NCI-H1092 treated with DMSO at 0.1 percent for 48 hours (cell line): ENCODE measurements around the gene NIPA2.
A peak's percentile ranks its signal among the peaks of the same experiment; 100 is the strongest.

Experiments
- DNase-seq: peaks from one replicate; lab custom pipeline; 2025; lab: John Stamatoyannopoulos, UW

NIPA2 gene

DNA sequence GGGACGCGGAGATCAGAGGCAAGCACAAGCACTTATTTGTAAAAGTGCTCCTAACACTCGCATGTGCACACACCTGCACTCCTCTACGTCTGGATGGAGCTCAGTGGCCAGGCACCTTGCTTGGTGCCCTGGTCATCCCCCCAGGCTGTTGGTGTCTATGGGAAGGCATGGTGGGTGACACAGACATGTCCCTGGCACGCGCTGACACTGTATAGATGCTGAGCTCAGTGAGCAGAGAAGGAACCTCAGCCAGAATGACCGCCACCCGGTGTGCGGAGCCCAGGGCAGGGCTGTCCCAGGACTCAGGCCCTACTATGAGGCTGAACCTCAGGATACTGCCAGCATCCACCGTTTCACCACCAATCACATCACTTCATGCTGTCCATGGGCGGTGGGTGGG lies 64.5 kb downstream of the NIPA2 start:
- no peak for DNase-seq

DNA sequence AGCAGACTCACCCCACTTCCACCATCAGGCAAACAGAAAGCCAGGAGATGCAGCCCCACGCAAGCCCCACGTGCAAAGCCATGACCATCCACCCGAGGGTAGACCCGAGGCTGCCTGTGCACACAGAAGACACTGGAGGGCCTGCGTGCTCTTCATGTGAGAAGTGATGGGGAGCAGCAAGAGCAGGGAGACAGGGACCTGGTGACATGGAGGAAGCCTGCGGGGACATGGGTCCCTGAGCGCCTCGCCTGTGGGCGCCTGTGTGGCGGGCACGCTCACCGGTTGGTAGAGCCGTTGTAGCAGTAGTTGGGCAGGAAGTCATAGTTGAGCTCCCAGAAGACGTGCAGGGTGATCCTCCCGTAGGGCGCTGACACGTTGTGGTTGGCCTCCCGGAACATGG lies 65.0 kb downstream of the NIPA2 start:
- DNase-seq: no peak

DNA sequence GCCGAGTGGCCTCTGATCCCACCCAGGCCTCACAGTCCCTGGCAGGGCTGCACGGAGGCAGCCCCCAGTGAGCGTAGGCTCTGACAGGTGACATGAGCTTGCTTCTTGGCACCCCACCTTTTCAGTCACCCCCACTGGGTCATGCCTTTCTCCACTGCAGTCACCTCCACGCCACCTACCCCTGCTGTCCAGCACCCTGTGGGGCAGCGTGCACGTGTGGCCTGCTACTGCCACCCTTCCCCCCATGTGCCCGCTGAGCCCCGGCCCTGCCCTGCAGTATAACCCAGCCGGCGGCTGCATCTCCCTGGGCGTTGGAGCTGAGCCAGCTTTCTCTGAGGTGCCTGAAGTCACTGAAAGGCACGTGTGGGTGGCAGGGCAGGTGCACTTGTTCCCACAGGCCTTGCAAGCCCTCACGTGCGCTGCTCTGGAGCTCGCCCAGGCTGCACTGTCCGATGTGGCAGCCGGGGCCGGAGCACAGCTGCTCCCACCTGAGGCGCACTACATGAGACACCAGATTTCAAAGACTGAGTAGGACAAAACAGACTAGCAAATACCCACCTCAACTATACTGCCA lies 65.6 kb downstream of the NIPA2 start:
- peak; percentile 52 for DNase-seq

GRCh38 chr15:22904736-22905135 lies 66.3 kb downstream of the NIPA2 start:
- DNase-seq: peak; percentile 59

DNA sequence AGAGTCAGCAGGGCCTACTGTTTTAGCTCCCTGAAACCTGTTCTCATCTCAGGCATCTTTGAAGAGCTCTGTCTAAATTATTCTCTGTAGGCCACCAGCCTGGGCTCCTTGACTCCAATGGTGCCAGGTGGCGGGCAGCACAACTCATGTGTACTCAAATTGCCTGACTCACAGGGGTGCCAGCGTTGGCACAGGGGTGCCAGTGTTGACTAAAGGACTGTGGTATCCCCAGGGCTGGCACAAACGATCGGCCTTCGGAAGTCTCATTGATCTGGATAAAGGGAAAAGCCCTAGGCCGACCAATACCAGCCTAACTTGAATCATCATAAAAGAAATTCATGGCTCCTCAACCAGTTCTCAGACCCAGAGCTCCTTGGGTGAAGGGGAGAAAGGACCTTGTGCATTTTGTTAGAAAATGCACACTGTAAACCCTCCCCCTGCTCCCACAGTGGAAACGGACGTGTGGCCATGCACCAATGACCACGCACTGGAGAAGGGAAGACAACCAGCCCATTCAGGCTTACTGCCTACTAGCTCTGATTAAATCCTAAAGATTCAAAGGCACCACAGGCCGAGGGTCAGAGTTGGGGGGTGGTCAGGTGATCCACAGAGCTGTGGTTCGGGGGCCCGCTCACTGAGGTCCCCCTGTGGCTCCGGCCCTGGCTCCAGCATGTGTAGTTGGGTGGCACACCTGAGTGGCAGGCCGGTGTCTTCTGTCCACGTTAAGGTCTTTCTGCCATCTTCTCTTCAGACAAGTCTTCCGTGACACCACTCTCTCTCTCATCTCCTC lies 68.9 kb downstream of the NIPA2 start:
- no peak for DNase-seq

- no peak for DNase-seq
These were observed 70.4 kb downstream of the NIPA2 start for GRCh38 chr15:22908830-22909229.

- DNase-seq: no peak
These were observed 72.8 kb downstream of the NIPA2 start for GRCh38 chr15:22911306-22911705.

DNA sequence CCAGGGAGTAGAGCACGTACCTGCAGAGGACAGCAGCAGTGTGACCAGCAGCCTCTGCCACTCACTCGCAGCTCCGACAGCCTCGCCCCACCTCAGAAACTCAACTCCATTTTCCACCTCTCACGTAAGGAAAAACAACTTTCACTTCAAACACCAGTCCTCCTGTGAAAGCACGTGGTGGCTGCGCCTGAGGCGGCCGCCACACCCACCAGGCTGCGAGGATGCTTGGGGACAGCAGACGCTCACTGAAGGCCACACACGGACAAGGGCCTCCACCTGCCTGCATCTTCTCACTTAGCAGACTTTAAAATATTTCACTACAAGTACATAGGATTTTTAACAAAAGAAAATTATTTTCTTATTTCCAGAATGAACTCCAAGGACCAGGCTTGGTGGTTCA lies 73.8 kb downstream of the NIPA2 start:
- DNase-seq: no peak

GRCh38 chr15:22913646-22914380 lies 75.3 kb downstream of the NIPA2 start:
- no peak for DNase-seq

DNA sequence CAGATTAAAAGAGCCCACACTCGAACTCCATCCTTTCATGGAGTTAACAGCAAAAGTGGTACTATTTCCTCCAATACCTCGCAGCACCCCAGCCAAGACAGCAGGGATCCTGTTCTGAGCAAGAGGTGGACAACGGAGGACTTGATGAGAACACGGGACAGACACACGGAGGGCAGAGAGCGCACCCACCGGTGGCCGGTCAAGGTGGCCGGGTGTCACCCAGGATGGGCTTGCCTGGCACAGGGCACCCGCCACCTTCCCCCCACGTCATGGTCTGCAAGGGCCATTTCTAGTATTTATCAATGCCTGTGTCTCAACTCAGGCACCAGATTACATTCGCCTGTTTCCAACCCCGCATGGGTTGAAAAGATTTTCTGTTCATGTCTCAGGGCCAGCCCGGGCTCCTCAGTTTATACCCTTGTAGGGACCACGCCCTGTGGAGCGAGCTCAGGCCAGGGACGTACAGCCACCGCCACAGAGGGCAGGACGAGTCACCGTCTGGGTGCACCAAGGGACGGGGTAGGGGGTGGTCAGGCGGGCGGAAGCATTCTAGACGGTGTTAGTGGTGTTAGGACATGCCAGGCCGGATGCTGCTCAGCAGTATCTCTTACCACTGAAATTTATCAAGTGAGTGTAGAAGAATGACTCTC lies 77.5 kb downstream of the NIPA2 start:
- DNase-seq: no peak

DNA sequence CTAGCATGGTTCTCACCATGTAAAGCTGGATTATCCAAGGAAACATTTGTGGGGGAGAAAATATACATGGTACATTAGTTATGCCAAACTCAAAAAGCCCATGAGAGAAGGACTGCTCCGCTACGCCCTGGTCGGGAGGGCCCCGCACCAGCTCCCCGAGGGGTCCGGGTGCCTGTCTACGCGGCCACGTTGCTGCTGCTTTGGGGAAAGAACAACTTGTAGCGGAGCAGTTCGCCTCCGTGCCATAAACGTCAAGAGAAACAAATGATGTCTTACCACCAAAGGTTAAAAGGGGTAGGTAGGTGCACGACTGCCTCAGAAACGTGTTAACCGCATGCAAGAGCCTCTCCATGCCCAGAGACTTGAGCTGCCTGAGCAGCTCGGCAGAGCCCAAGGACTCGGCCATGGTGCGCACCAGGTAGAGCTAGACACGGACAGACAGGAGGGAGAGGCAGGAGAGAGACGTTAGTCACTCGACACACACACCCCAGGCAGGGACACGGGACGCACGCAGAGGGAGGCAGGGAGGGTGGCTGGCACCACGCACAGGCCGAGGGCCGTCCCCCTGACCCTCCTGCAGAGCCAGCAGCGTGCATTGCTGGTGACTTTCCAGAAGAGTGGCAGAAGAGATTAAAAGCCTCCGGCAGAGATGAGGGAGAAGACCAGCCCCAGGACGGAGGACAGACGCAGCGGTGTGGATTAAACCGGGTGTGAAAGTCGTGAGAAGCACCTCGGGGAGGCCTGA lies 78.3 kb downstream of the NIPA2 start:
- no peak for DNase-seq

DNA sequence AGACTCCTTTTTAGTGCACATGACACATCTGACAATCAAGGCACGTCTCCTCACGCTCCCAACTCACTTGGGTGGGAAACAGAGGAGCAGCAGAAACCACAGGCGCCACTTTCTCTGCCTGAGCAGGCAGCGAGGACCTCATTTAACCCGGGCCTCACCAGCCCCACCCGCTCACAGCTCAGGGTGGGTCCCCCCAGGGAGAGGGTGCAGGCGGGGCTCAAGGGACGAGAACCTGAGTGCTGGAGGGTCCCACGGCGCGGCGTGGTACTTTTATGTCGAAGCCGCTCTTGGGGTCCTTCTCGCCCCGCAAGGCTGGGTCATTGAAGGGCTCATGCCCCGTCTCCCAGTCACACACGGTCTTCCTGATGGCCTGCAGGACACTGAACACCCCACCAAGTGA lies 79.1 kb downstream of the NIPA2 start:
- DNase-seq: no peak
